ENCODE measurements around the gene LPAR1.

LPAR1 gene

GRCh38 chr9:111030492-111030891 is 7.8 kb downstream of the LPAR1 start:
- TF ChIP-seq SPI1 (IDR thresholded peaks at IDR 0.05; ENCODE audit: low read depth, low read length) = no peak
- no peak for TF ChIP-seq PAX5 (IDR thresholded peaks at IDR 0.05; ENCODE audit: insufficient read depth, low read length, severe bottlenecking)
- no peak for TF ChIP-seq TAF1 (IDR thresholded peaks at IDR 0.05; ENCODE audit: low read depth, low read length)
- TF ChIP-seq POU2F2 (IDR thresholded peaks at IDR 0.05; ENCODE audit: low read depth, low read length) = no peak
- no peak for TF ChIP-seq POLR2A (IDR thresholded peaks at IDR 0.05; ENCODE audit: low read depth, low read length)
- TF ChIP-seq POLR2AphosphoS5 (IDR thresholded peaks at IDR 0.05; ENCODE audit: low read depth, low read length) = no peak
- FAIRE-seq (no peak), DNase-seq (ENCODE audit: insufficient read length, low spot score) (no peak)

DNA sequence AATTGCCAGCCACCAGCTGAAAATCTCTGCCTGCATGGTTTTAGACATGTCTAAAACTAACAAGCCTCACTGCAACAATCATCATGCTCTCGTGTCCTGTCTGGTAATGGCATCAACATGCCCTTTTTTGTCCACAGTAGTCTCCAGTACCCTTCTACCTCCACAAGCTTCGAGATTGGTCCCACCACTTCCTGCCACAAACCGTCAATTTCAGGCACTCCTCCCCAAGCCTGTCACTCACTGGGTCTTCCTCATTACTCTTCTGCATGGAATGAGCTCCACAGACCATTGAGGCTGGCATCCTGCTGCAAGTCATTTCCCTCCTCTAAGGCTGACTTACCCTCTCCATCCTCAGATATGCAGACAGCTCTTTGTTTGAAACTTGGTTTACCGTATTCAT is 9.0 kb downstream of the LPAR1 start:
- TF ChIP-seq SPI1 (IDR thresholded peaks at IDR 0.05; ENCODE audit: low read depth, low read length) (no peak), POLR2AphosphoS5 (IDR thresholded peaks at IDR 0.05; ENCODE audit: low read depth, low read length) (no peak), POU2F2 (IDR thresholded peaks at IDR 0.05; ENCODE audit: low read depth, low read length) (no peak), POLR2A (IDR thresholded peaks at IDR 0.05; ENCODE audit: low read depth, low read length) (no peak), TAF1 (IDR thresholded peaks at IDR 0.05; ENCODE audit: low read depth, low read length) (no peak), PAX5 (IDR thresholded peaks at IDR 0.05; ENCODE audit: insufficient read depth, low read length, severe bottlenecking) (no peak)
- FAIRE-seq (no peak), DNase-seq (ENCODE audit: insufficient read length, low spot score) (no peak)

GRCh38 chr9:111027798-111028197 is 10.5 kb downstream of the LPAR1 start:
- no peak for FAIRE-seq
- no peak for DNase-seq (ENCODE audit: insufficient read length, low spot score)
- TF ChIP-seq TAF1 (IDR thresholded peaks at IDR 0.05; ENCODE audit: low read depth, low read length) (no peak), POU2F2 (IDR thresholded peaks at IDR 0.05; ENCODE audit: low read depth, low read length) (no peak), POLR2A (IDR thresholded peaks at IDR 0.05; ENCODE audit: low read depth, low read length) (no peak), PAX5 (IDR thresholded peaks at IDR 0.05; ENCODE audit: insufficient read depth, low read length, severe bottlenecking) (no peak), POLR2AphosphoS5 (IDR thresholded peaks at IDR 0.05; ENCODE audit: low read depth, low read length) (no peak), SPI1 (IDR thresholded peaks at IDR 0.05; ENCODE audit: low read depth, low read length) (no peak)

GRCh38 chr9:111023128-111023527 is 15.1 kb downstream of the LPAR1 start:
- DNase-seq (ENCODE audit: insufficient read length, low spot score) = no peak
- TF ChIP-seq POU2F2 (IDR thresholded peaks at IDR 0.05; ENCODE audit: low read depth, low read length) (no peak), PAX5 (IDR thresholded peaks at IDR 0.05; ENCODE audit: insufficient read depth, low read length, severe bottlenecking) (no peak), POLR2AphosphoS5 (IDR thresholded peaks at IDR 0.05; ENCODE audit: low read depth, low read length) (no peak), POLR2A (IDR thresholded peaks at IDR 0.05; ENCODE audit: low read depth, low read length) (no peak), SPI1 (IDR thresholded peaks at IDR 0.05; ENCODE audit: low read depth, low read length) (no peak), TAF1 (IDR thresholded peaks at IDR 0.05; ENCODE audit: low read depth, low read length) (no peak)
- no peak for FAIRE-seq

DNA sequence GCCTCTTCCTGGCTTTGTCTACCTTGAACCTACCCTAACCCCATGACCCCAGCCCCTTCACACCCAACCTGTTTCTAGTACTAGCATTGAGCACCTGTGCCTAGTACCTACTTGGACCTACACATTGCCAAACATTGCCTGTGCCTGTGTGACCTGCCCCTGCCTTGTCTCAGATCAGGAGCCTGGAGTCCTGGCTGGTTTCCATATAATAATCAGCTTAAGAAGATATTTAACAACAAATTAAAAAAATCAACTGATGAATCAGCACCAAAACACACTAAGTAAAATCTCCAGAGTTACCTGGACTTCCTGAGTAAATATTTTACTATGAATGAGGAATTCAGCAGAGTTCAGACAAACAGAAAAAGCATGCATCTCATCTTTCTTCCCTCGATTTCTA is 17.7 kb downstream of the LPAR1 start:
- no peak for FAIRE-seq
- no peak for DNase-seq (ENCODE audit: insufficient read length, low spot score)
- no peak for TF ChIP-seq TAF1 (IDR thresholded peaks at IDR 0.05; ENCODE audit: low read depth, low read length)
- TF ChIP-seq POLR2A (IDR thresholded peaks at IDR 0.05; ENCODE audit: low read depth, low read length) = no peak
- no peak for TF ChIP-seq POU2F2 (IDR thresholded peaks at IDR 0.05; ENCODE audit: low read depth, low read length)
- no peak for TF ChIP-seq POLR2AphosphoS5 (IDR thresholded peaks at IDR 0.05; ENCODE audit: low read depth, low read length)
- TF ChIP-seq PAX5 (IDR thresholded peaks at IDR 0.05; ENCODE audit: insufficient read depth, low read length, severe bottlenecking) = no peak
- TF ChIP-seq SPI1 (IDR thresholded peaks at IDR 0.05; ENCODE audit: low read depth, low read length) = no peak

DNA sequence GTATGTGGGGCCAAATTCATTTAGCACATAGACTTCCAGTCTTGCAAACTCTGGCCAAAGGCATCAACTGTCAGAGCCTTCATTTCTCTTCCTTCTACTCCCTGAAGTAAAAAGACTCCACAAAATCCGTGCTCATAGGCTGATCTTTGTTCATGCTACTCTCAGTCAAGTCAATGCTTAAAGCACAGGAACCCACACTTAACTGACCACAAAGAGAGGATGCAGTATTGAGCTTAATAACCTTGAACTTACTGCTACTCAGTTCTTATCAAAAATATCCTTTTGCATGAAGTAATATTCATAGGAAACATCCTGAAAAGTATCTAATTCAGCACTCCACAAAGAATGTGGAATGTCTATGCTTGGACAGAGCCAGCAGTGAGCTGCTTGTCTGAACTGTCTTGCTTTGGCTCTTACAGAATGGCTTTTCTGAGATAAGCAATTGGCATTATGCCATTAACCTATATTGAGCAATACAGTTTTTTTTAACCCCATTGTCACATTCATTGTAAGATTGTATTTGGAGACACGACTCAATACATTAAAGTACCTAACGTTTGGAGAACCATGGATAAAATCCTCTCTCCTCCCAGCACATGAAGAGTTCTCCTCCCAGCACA is 21.7 kb downstream of the LPAR1 start:
- TF ChIP-seq SPI1 (IDR thresholded peaks at IDR 0.05; ENCODE audit: low read depth, low read length) (no peak), POLR2AphosphoS5 (IDR thresholded peaks at IDR 0.05; ENCODE audit: low read depth, low read length) (no peak), TAF1 (IDR thresholded peaks at IDR 0.05; ENCODE audit: low read depth, low read length) (no peak), PAX5 (IDR thresholded peaks at IDR 0.05; ENCODE audit: insufficient read depth, low read length, severe bottlenecking) (no peak), POLR2A (IDR thresholded peaks at IDR 0.05; ENCODE audit: low read depth, low read length) (no peak), POU2F2 (IDR thresholded peaks at IDR 0.05; ENCODE audit: low read depth, low read length) (no peak)
- FAIRE-seq (no peak), DNase-seq (ENCODE audit: insufficient read length, low spot score) (no peak)

- DNase-seq (ENCODE audit: insufficient read length, low spot score) (no peak), FAIRE-seq (no peak)
- no peak for TF ChIP-seq TAF1 (IDR thresholded peaks at IDR 0.05; ENCODE audit: low read depth, low read length)
- no peak for TF ChIP-seq SPI1 (IDR thresholded peaks at IDR 0.05; ENCODE audit: low read depth, low read length)
- no peak for TF ChIP-seq PAX5 (IDR thresholded peaks at IDR 0.05; ENCODE audit: insufficient read depth, low read length, severe bottlenecking)
- TF ChIP-seq POLR2A (IDR thresholded peaks at IDR 0.05; ENCODE audit: low read depth, low read length) = no peak
- no peak for TF ChIP-seq POU2F2 (IDR thresholded peaks at IDR 0.05; ENCODE audit: low read depth, low read length)
- no peak for TF ChIP-seq POLR2AphosphoS5 (IDR thresholded peaks at IDR 0.05; ENCODE audit: low read depth, low read length)
These were observed 22.3 kb downstream of the LPAR1 start for GRCh38 chr9:111016016-111016415.

GRCh38 chr9:111013707-111014106 is 24.6 kb downstream of the LPAR1 start:
- DNase-seq (ENCODE audit: insufficient read length, low spot score) = no peak
- FAIRE-seq = no peak
- no peak for TF ChIP-seq POU2F2 (IDR thresholded peaks at IDR 0.05; ENCODE audit: low read depth, low read length)
- no peak for TF ChIP-seq POLR2A (IDR thresholded peaks at IDR 0.05; ENCODE audit: low read depth, low read length)

DNA sequence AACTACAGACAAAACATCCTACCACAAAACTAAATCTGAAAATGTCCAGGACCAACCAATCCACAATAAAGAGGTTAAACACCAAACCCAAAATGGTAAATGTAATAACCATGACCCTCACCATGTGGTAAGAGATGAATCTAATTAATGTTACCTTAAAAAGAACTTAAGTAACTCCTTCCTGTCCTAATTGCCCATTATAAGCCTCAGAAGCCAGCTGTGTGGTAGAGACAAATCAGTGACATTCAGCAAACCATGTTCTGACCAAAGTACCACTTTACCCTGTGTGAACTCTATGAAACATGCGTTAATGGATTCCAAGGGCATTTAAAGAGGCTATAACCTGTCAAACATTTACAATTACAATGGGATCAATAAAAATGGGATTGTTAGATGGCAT is 25.0 kb downstream of the LPAR1 start:
- no peak for FAIRE-seq
- DNase-seq (ENCODE audit: insufficient read length, low spot score) = no peak
- TF ChIP-seq POLR2A (IDR thresholded peaks at IDR 0.05; ENCODE audit: low read depth, low read length) = no peak
- no peak for TF ChIP-seq POLR2AphosphoS5 (IDR thresholded peaks at IDR 0.05; ENCODE audit: low read depth, low read length)
- no peak for TF ChIP-seq SPI1 (IDR thresholded peaks at IDR 0.05; ENCODE audit: low read depth, low read length)
- no peak for TF ChIP-seq PAX5 (IDR thresholded peaks at IDR 0.05; ENCODE audit: insufficient read depth, low read length, severe bottlenecking)
- no peak for TF ChIP-seq POU2F2 (IDR thresholded peaks at IDR 0.05; ENCODE audit: low read depth, low read length)

All from GM12891 (cell line).